Heart left ventricle (tissue), 13 donors: ENCODE measurements around the gene KIF5A.
"Not testable (repeated sequence)": the region's sequence is repeated elsewhere in the genome, so short reads cannot be mapped to it uniquely, and the experiment has no call there.

Experiments
- POLR2A ChIP-seq, 2 donors: fragments of 450-650 bp; IDR thresholded peaks; one replicate each; pipeline ENCODE4 v1.6.1; 2017; ENCODE audit warnings: antibody characterized with exemption in 2 of 2, mild to moderate bottlenecking in 2 of 2, moderate library complexity in 2 of 2
- TF ChIP-seq, protein P1 (sequence below), 12 donors: fragments of 200-600 bp; sonication (generic) in 4 of 12; IDR thresholded peaks; one replicate each; pipeline versions ENCODE4 v1.5.0 to v1.8.0; 2018 to 2022; ENCODE audit warnings: antibody characterized with exemption in 12 of 12, mild to moderate bottlenecking in 5 of 12
- donor health status: ischemic (EF 13 %, LVEDD 7.1; RV severe dilation, severe dysfunction).
- donor health status: DM: no; HTN: yes; CAD: no.
- donor health status: DM: no; HTN: no; CAD: no.
- donor health status: ischemic (EF 25% LVEDD 6.9; RV normal size, moderate dysfunction).
- donor health status: ischemic (EF 25% LVEDD 5.7; RV mildly dilated, moderate dysfunction).
- donor health status: ischemic (EF 35%, LVEDD 5.7; RV mildly dilated, moderate dysfunction).
- donor health status: nonischemic (EF 11% LVEDD 7.7; RV severe dilation, severe dysfunction).
- donor health status: DM: yes; HTN: yes; CAD: no.
- donor health status: PGD.
- donor health status: ischemic (EF 29% LVEDD 5.4; RV normal size, mild dysfunction).
- donor health status: nonischemic (EF 23%, LVEDD 6.1; RV moderate dilation, normal function).

GRCh38 chr12:57517718-57518117 is 32.1 kb upstream of the KIF5A start:
- TF ChIP-seq, protein P1, sequence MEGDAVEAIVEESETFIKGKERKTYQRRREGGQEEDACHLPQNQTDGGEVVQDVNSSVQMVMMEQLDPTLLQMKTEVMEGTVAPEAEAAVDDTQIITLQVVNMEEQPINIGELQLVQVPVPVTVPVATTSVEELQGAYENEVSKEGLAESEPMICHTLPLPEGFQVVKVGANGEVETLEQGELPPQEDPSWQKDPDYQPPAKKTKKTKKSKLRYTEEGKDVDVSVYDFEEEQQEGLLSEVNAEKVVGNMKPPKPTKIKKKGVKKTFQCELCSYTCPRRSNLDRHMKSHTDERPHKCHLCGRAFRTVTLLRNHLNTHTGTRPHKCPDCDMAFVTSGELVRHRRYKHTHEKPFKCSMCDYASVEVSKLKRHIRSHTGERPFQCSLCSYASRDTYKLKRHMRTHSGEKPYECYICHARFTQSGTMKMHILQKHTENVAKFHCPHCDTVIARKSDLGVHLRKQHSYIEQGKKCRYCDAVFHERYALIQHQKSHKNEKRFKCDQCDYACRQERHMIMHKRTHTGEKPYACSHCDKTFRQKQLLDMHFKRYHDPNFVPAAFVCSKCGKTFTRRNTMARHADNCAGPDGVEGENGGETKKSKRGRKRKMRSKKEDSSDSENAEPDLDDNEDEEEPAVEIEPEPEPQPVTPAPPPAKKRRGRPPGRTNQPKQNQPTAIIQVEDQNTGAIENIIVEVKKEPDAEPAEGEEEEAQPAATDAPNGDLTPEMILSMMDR (IDR thresholded peaks at IDR 0.05) = not testable (repeated sequence)
- TF ChIP-seq POLR2A (IDR thresholded peaks at IDR 0.05) = not testable (repeated sequence)
